ENCODE data around the gene TRIM24. TPM values are rescaled to one million over a fixed set of nuclear protein-coding genes. Genes with fewer than 3 reads are reported as not detected.

TRIM24 gene
- polyA plus RNA-seq, 1 of the 3 experiments (the other 2 are of a cell fraction): 5.3 TPM

GRCh38 chr7:138555684-138556083, 95.6 kb downstream of the TRIM24 start:
- ChIA-PET POLR2A (no interaction called here), CTCF (interaction anchor here (0.7 kb wide), 1 partner anchor 165 kb away, joined by 3 read pairs; no protein-coding TSS in a partner anchor)
- DNase-seq: no peak
- no peak overlapping the region for H3K4me3 ChIP-seq (ENCODE audit: low read depth in 2 of 2, low read length in 1 of 2)
- H3K27ac ChIP-seq (ENCODE audit: low read depth in 2 of 2, low read length in 1 of 2): no peak overlapping the region
- H3K27me3 ChIP-seq (ENCODE audit: insufficient read depth): no peaks in the 10 kb centered on the region
- H3K4me1 ChIP-seq (ENCODE audit: control insufficient read depth in 1 of 2, insufficient read depth in 2 of 2, low read depth in 1 of 2, low read length in 1 of 2): no peaks in the 10 kb centered on the region
- peaks cover 39% of the 10 kb centered on the region for H3K9me3 ChIP-seq
- no peaks in the 10 kb centered on the region for H3F3A ChIP-seq (replicated peaks; ENCODE audit: insufficient read depth)
- no peak overlapping the region for H3K4me2 ChIP-seq
- H3K36me3 ChIP-seq (replicated peaks in 1 of 2; ENCODE audit: control insufficient read depth in 1 of 2, insufficient read depth in 2 of 2, low read length in 1 of 2): peaks cover 87 to 96% of the 10 kb centered on the region in 2 experiments
- H3K9me2 ChIP-seq: no peaks in the 10 kb centered on the region
- H2AFZ ChIP-seq (ENCODE audit: low read depth): no peak overlapping the region
- H3K79me2 ChIP-seq (ENCODE audit: insufficient read depth): no peaks in the 10 kb centered on the region
- 98% methylated on average over 4 of the region's 4 CpGs for WGBS (ENCODE audit: low lambda C conversion rate)
- no peak overlapping the region for H3K9ac ChIP-seq
- no peak for TF ChIP-seq ELF1 (IDR thresholded peaks at IDR 0.05)
- TF ChIP-seq NRF1 (IDR thresholded peaks at IDR 0.05; ENCODE audit: low read depth, low read length): no peak
- TF ChIP-seq JUND (IDR thresholded peaks at IDR 0.05): no peak
- no peak for TF ChIP-seq SIN3A (IDR thresholded peaks at IDR 0.05; ENCODE audit: borderline replicate concordance, low read depth, low read length)
- TF ChIP-seq EZH2phosphoT487 (IDR thresholded peaks at IDR 0.05; ENCODE audit: borderline replicate concordance, low read depth): no peak
- TF ChIP-seq TAF1 (IDR thresholded peaks at IDR 0.05; ENCODE audit: borderline replicate concordance, low read depth, low read length): no peak
- no peak for TF ChIP-seq MXI1 (IDR thresholded peaks at IDR 0.05; ENCODE audit: low read depth, low read length)
- TF ChIP-seq NFIC (IDR thresholded peaks at IDR 0.05; ENCODE audit: borderline replicate concordance): no peak
- no peak for TF ChIP-seq FOXM1 (IDR thresholded peaks at IDR 0.05; ENCODE audit: low read depth)
- TF ChIP-seq REST (IDR thresholded peaks at IDR 0.05; ENCODE audit: low read depth, low read length): no peak
- no peaks in the 10 kb centered on the region for H4K20me1 ChIP-seq (ENCODE audit: insufficient read depth)

GRCh38 chr7:138556771-138557484, 96.9 kb downstream of the TRIM24 start:
- Histone ChIP-seq H3K4me1 (ENCODE audit: control insufficient read depth in 1 of 2, insufficient read depth in 2 of 2, low read depth in 1 of 2, low read length in 1 of 2) (no peaks in the 10 kb centered on the region), H3K36me3 (replicated peaks in 1 of 2; ENCODE audit: control insufficient read depth in 1 of 2, insufficient read depth in 2 of 2, low read length in 1 of 2) (peaks cover 83 to 94% of the 10 kb centered on the region in 2 experiments), H3K9me3 (peaks cover 39% of the 10 kb centered on the region), H3K9me2 (no peaks in the 10 kb centered on the region), H3F3A (replicated peaks; ENCODE audit: insufficient read depth) (no peaks in the 10 kb centered on the region), H3K4me2 (no peak overlapping the region), H3K27ac (ENCODE audit: low read depth in 2 of 2, low read length in 1 of 2) (no peak overlapping the region), H3K4me3 (ENCODE audit: low read depth in 2 of 2, low read length in 1 of 2) (peak overlapping the region in 1 of 2 experiments; percentile 17; a peak in 1 of 4 replicates), H3K79me2 (ENCODE audit: insufficient read depth) (no peaks in the 10 kb centered on the region), H3K27me3 (ENCODE audit: insufficient read depth) (no peaks in the 10 kb centered on the region), H4K20me1 (ENCODE audit: insufficient read depth) (no peaks in the 10 kb centered on the region), H3K9ac (no peak overlapping the region), H2AFZ (ENCODE audit: low read depth) (no peak overlapping the region)
- no peak for DNase-seq
- WGBS (ENCODE audit: low lambda C conversion rate): 88% methylated on average over 3 of the region's 3 CpGs
- TF ChIP-seq NRF1 (IDR thresholded peaks at IDR 0.05; ENCODE audit: low read depth, low read length) (no peak), SIN3A (IDR thresholded peaks at IDR 0.05; ENCODE audit: borderline replicate concordance, low read depth, low read length) (no peak), MXI1 (IDR thresholded peaks at IDR 0.05; ENCODE audit: low read depth, low read length) (no peak)
- ChIA-PET POLR2A (no interaction called here), CTCF (no interaction called here)

Data from SK-N-SH (cell line).